H9 (cell line): ENCODE results near the gene CACNA1F. TPM values are rescaled to one million over a fixed set of nuclear protein-coding genes. Genes with fewer than 3 reads are reported as not detected.

ENCODE experiments used
- DNase-seq: peaks from one replicate; pipeline ENCODE4 v3.0.0-alpha.2; 2017
- H2AFZ ChIP-seq: one replicate; pipeline ENCODE4 v1.6.1; 2013; ENCODE audit warnings: mild to moderate bottlenecking, low read length, control low read depth, moderate library complexity
- H2AK5ac ChIP-seq: 2 replicates; pipeline ENCODE4 v1.6.1; 2013; ENCODE audit warnings: low read length, control low read depth, mixed read lengths; ENCODE audit not compliant: insufficient read length
- H2BK120ac ChIP-seq: one replicate; pipeline ENCODE4 v1.6.1; 2013; ENCODE audit warnings: low read depth, mild to moderate bottlenecking, low read length, control low read depth, inconsistent platforms; ENCODE audit not compliant: poor library complexity, severe bottlenecking
- H2BK12ac ChIP-seq: 2 replicates; pipeline ENCODE4 v1.6.1; 2013; ENCODE audit warnings: low read length, control low read depth, mixed read lengths, low read depth; ENCODE audit not compliant: insufficient read length
- H2BK15ac ChIP-seq: 2 replicates; pipeline ENCODE4 v1.6.1; 2013; ENCODE audit warnings: low read depth, low read length, control low read depth
- H2BK20ac ChIP-seq: one replicate; pipeline ENCODE4 v1.6.1; 2013; ENCODE audit warnings: low read depth, mild to moderate bottlenecking, low read length, control low read depth, inconsistent platforms; ENCODE audit not compliant: poor library complexity, severe bottlenecking
- H2BK5ac ChIP-seq: 2 replicates; pipeline ENCODE4 v1.6.1; 2013; ENCODE audit warnings: low read length, control low read depth, mixed read lengths; ENCODE audit not compliant: insufficient read length
- H3K14ac ChIP-seq: 2 replicates; pipeline ENCODE4 v1.6.1; 2013; ENCODE audit warnings: low read length, control low read depth; ENCODE audit not compliant: insufficient read depth
- H3K18ac ChIP-seq: 2 replicates; pipeline ENCODE4 v1.6.1; 2013; ENCODE audit warnings: low read depth, mild to moderate bottlenecking, mixed read lengths, low read length, control low read depth; ENCODE audit not compliant: insufficient read length
- H3K23ac ChIP-seq: 2 replicates; pipeline ENCODE4 v1.6.1; 2013; ENCODE audit warnings: low read length, control low read depth, mixed read lengths, low read depth; ENCODE audit not compliant: insufficient read length
- H3K23me2 ChIP-seq: 2 replicates; pipeline ENCODE4 v1.6.1; 2013; ENCODE audit warnings: low read depth, mild to moderate bottlenecking, mixed read lengths, low read length, control low read depth; ENCODE audit not compliant: insufficient read length, poor library complexity, severe bottlenecking
- H3K27ac ChIP-seq: 2 replicates; pipeline ENCODE4 v1.5.1; 2013; ENCODE audit warnings: low read length, control low read depth, mixed read lengths, low read depth; ENCODE audit not compliant: insufficient read length
- H3K27me3 ChIP-seq: 2 replicates; pipeline ENCODE4 v1.6.1; 2013; ENCODE audit warnings: low read length, control low read depth, inconsistent platforms; ENCODE audit not compliant: insufficient read depth
- H3K4ac ChIP-seq: 2 replicates; pipeline ENCODE4 v1.6.1; 2013; ENCODE audit warnings: low read depth, mild to moderate bottlenecking, control low read depth, inconsistent platforms, low read length, moderate library complexity
- H3K4me1 ChIP-seq: 2 replicates; pipeline ENCODE4 v1.6.1; 2013; ENCODE audit warnings: low read length, control low read depth, inconsistent platforms; ENCODE audit not compliant: insufficient read depth
- H3K4me2 ChIP-seq: 2 replicates; pipeline ENCODE4 v1.6.1; 2013; ENCODE audit warnings: low read length, control low read depth, mixed read lengths; ENCODE audit not compliant: insufficient read length, insufficient read depth
- H3K56ac ChIP-seq: 2 replicates; pipeline ENCODE4 v1.6.1; 2013; ENCODE audit warnings: low read depth, mild to moderate bottlenecking, mixed read lengths, low read length, control low read depth; ENCODE audit not compliant: insufficient read length
- H3K79me1 ChIP-seq: 2 replicates; pipeline ENCODE4 v1.6.1; 2013; ENCODE audit warnings: low read depth, mild to moderate bottlenecking, moderate library complexity, low read length, control low read depth, inconsistent platforms; ENCODE audit not compliant: insufficient read depth, poor library complexity, severe bottlenecking
- H3K79me2 ChIP-seq: 2 replicates; pipeline ENCODE4 v1.6.1; 2013; ENCODE audit warnings: low read length, control low read depth, inconsistent platforms; ENCODE audit not compliant: insufficient read depth
- H3K9ac ChIP-seq: 2 replicates; pipeline ENCODE4 v1.6.1; 2013; ENCODE audit warnings: low read length, control low read depth, mixed read lengths; ENCODE audit not compliant: insufficient read length; ENCODE audit errors: extremely low read depth
- H3K9me3 ChIP-seq: one replicate; pipeline ENCODE4 v1.6.1; 2013; ENCODE audit warnings: low read depth, low read length, inconsistent platforms; ENCODE audit not compliant: control insufficient read depth
- H3T11ph ChIP-seq: one replicate; pipeline ENCODE4 v1.6.1; 2013; ENCODE audit warnings: mild to moderate bottlenecking, low read length, control low read depth, inconsistent platforms
- H4K20me1 ChIP-seq: one replicate; pipeline ENCODE4 v1.6.1; 2013; ENCODE audit not compliant: control insufficient read depth, insufficient read length, insufficient read depth
- H4K5ac ChIP-seq: 2 replicates; pipeline ENCODE4 v1.6.1; 2013; ENCODE audit warnings: low read depth, mild to moderate bottlenecking, mixed read lengths, low read length, control low read depth; ENCODE audit not compliant: insufficient read length
- H4K8ac ChIP-seq: replicated peaks from 2 replicates; pipeline ENCODE4 v1.6.1; 2013; ENCODE audit warnings: low read length, control low read depth, mixed read lengths, low read depth; ENCODE audit not compliant: insufficient read length
- H4K91ac ChIP-seq: 2 replicates; pipeline ENCODE4 v1.6.1; 2013; ENCODE audit warnings: low read depth, mild to moderate bottlenecking, moderate library complexity, mixed read lengths, low read length, control low read depth; ENCODE audit not compliant: insufficient read length
- H3K27ac Mint-ChIP-seq, 3 experiments: 2 replicates in 2 of 3; 3 replicates in 1 of 3; pipeline ENCODE4 v1.8.0; 2020 to 2021; ENCODE audit warnings: mixed read lengths in 3 of 3, mild to moderate bottlenecking in 1 of 3, moderate library complexity in 1 of 3
- H3K27me3 Mint-ChIP-seq: 2 replicates; pipeline ENCODE4 v1.8.0; 2021; ENCODE audit warnings: low read depth, mild to moderate bottlenecking, moderate library complexity, mixed read lengths
- H3K36me3 Mint-ChIP-seq, 3 experiments: 2 replicates in 2 of 3; 3 replicates in 1 of 3; pipeline ENCODE4 v1.8.0; 2020 to 2021; ENCODE audit warnings: low read depth in 3 of 3, mixed read lengths in 3 of 3; ENCODE audit not compliant: insufficient read depth in 1 of 3
- H3K4me1 Mint-ChIP-seq, 2 experiments: 2 replicates each; pipeline ENCODE4 v1.8.0; 2020; ENCODE audit warnings: mixed read lengths in 2 of 2
- H3K4me3 Mint-ChIP-seq, 2 experiments: 2 replicates in 1 of 2; 3 replicates in 1 of 2; pipeline ENCODE4 v1.8.0; 2020 to 2021; ENCODE audit warnings: mild to moderate bottlenecking in 2 of 2, mixed read lengths in 2 of 2, moderate library complexity in 1 of 2
- H3K9me3 Mint-ChIP-seq, 2 experiments: 2 replicates in 1 of 2; 3 replicates in 1 of 2; pipeline ENCODE4 v1.8.0; 2020; ENCODE audit warnings: mild to moderate bottlenecking in 2 of 2, mixed read lengths in 2 of 2, moderate library complexity in 1 of 2
- WGBS: extraction: QIAGEN DNeasy Blood & Tissue Kit; methylation state at CpG from one replicate; pipeline ENCODE4 v1.1.7; 2013; ENCODE audit warnings: missing lambda C conversion rate, low lambda C conversion rate, mixed read lengths; ENCODE audit not compliant: insufficient read length; ENCODE audit errors: extremely low coverage; 5-methylcytosine and 5-hydroxymethylcytosine counted together
- total RNA-seq: library from RNA; stranded (reverse); gene quantifications from 2 replicates; pipeline ENCODE4 v1.2.1, GENCODE V29; 2021
- TF ChIP-seq, protein P1 (sequence below): fragments of 200-600 bp; sonication (generic); conservative IDR thresholded peaks from 3 replicates; pipeline ENCODE4 v1.8.0; 2021; ENCODE audit warnings: antibody characterized with exemption, mild to moderate bottlenecking

The CACNA1F gene
- total RNA-seq, 1 experiment from 2014 or later = 1.4 TPM

DNA sequence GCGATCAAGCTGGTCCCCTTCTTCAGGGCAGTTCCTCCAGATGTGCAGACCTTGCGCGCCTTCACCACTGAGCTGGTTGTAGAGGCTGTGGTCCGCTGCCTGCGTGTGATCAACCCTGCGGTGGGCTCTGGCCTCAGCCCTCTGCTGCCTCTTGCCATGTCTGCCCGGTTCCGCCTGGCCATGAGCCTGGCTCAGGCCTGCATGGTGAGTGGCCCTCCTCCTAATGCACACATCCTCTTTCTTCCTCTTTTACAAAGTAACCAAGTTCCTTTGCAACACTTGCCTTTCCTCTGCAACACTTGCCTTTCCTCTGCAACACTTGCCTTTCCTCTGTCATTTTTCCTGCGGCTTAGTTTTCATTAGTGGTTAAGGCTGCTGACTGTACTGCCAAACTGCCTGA is 3.9 kb upstream of the CACNA1F start:
- H3K14ac ChIP-seq = no peak overlapping the region
- H3K23me2 ChIP-seq = no peaks in the 10 kb centered on the region
- no peak overlapping the region for H3K4ac ChIP-seq
- Mint-ChIP-seq H3K4me1 (peaks cover 3 to 4% of the 10 kb centered on the region in 2 experiments; a peak in 3 of 4 replicates), H3K27ac (no peak overlapping the region), H3K36me3 (peaks cover 0 to 18% (median 0%) of the 10 kb centered on the region in 3 experiments; a peak in 3 of 7 replicates), H3K4me3 (peak overlapping the region in 1 of 2 experiments; percentile 25; a peak in 2 of 5 replicates), H3K9me3 (peaks cover 52 to 77% of the 10 kb centered on the region in 2 experiments), H3K27me3 (peaks cover 1% of the 10 kb centered on the region; the same call in 1 of the 2 replicates)
- no CpG with 5 or more reads among the region's 9 CpGs for WGBS
- no peaks in the 10 kb centered on the region for H3K4me1 ChIP-seq
- no peak overlapping the region for H4K8ac ChIP-seq
- no peak overlapping the region for H4K5ac ChIP-seq
- DNase-seq = no peak
- no peaks in the 10 kb centered on the region for H4K20me1 ChIP-seq
- H2AFZ ChIP-seq = no peak overlapping the region
- TF ChIP-seq, protein P1, sequence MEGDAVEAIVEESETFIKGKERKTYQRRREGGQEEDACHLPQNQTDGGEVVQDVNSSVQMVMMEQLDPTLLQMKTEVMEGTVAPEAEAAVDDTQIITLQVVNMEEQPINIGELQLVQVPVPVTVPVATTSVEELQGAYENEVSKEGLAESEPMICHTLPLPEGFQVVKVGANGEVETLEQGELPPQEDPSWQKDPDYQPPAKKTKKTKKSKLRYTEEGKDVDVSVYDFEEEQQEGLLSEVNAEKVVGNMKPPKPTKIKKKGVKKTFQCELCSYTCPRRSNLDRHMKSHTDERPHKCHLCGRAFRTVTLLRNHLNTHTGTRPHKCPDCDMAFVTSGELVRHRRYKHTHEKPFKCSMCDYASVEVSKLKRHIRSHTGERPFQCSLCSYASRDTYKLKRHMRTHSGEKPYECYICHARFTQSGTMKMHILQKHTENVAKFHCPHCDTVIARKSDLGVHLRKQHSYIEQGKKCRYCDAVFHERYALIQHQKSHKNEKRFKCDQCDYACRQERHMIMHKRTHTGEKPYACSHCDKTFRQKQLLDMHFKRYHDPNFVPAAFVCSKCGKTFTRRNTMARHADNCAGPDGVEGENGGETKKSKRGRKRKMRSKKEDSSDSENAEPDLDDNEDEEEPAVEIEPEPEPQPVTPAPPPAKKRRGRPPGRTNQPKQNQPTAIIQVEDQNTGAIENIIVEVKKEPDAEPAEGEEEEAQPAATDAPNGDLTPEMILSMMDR = no peak
- no peak overlapping the region for H4K91ac ChIP-seq
- H2BK20ac ChIP-seq = no peak overlapping the region
- H3K9me3 ChIP-seq = peaks cover 22% of the 10 kb centered on the region
- H3K56ac ChIP-seq = no peak overlapping the region
- no peak overlapping the region for H3K4me2 ChIP-seq
- no peaks in the 10 kb centered on the region for H3K27me3 ChIP-seq
- H2BK5ac ChIP-seq = no peak overlapping the region
- no peak overlapping the region for H3K27ac ChIP-seq
- no peak overlapping the region for H3K9ac ChIP-seq
- no peak overlapping the region for H2BK12ac ChIP-seq
- H2BK120ac ChIP-seq = no peak overlapping the region
- H3K79me1 ChIP-seq = no peaks in the 10 kb centered on the region
- H3T11ph ChIP-seq = no peak overlapping the region
- H2BK15ac ChIP-seq = no peak overlapping the region
- H3K79me2 ChIP-seq = no peaks in the 10 kb centered on the region
- H3K18ac ChIP-seq = no peak overlapping the region
- H2AK5ac ChIP-seq = no peak overlapping the region
- H3K23ac ChIP-seq = no peak overlapping the region
